H1 (cell line): Measurements from ENCODE around the gene CWC25. TPM values are rescaled to one million over a fixed set of nuclear protein-coding genes. Genes with fewer than 3 reads are reported as not detected.

Source experiments
- CTCF ChIA-PET: fragments of 300-600 bp; sonication (Branson Sonifier 250); formaldehyde crosslinking; loops from one replicate; lab custom pipeline; 2021; ENCODE audit not compliant: partially characterized antibody; lab: Charles Lee
- POLR2A ChIA-PET: fragments of 300-600 bp; sonication (Branson Sonifier 250); formaldehyde crosslinking; loops from one replicate; lab custom pipeline; 2021; ENCODE audit warnings: inconsistent platforms; ENCODE audit not compliant: partially characterized antibody; lab: Charles Lee
- DNase-seq, 2 experiments: peaks; one replicate each; pipeline versions ENCODE4 v3.0.0 to v3.0.0-alpha.2; 2010 to 2022; ENCODE audit warnings: low spot score in 2 of 2, low read depth in 1 of 2, mixed read lengths in 1 of 2
- FAIRE-seq: peaks from 2 replicates; lab custom pipeline; 2011; peaks lifted over from hg19 to GRCh38; lab: Jason Lieb, UNC
- H2AFZ ChIP-seq: 2 replicates; pipeline ENCODE4 v1.8.1; 2012; ENCODE audit warnings: low read length, inconsistent platforms
- H2AK5ac ChIP-seq: 2 replicates; pipeline ENCODE4 v1.6.1; 2013; ENCODE audit warnings: low read depth, low read length
- H2BK120ac ChIP-seq: replicated peaks from 2 replicates; pipeline ENCODE3; 2013; ENCODE audit warnings: low read depth, low read length, inconsistent platforms
- H2BK12ac ChIP-seq: 2 replicates; pipeline ENCODE4 v1.6.1; 2013; ENCODE audit warnings: low read depth, low read length
- H2BK15ac ChIP-seq: 2 replicates; pipeline ENCODE4 v1.6.1; 2013; ENCODE audit warnings: low read length
- H2BK20ac ChIP-seq: 2 replicates; pipeline ENCODE4 v1.6.1; 2013; ENCODE audit warnings: low read length
- H2BK5ac ChIP-seq: 2 replicates; pipeline ENCODE4 v1.6.1; 2013; ENCODE audit warnings: low read depth, low read length
- H3K14ac ChIP-seq: 2 replicates; pipeline ENCODE4 v1.6.1; 2013; ENCODE audit warnings: inconsistent platforms; ENCODE audit not compliant: insufficient read length
- H3K18ac ChIP-seq: 2 replicates; pipeline ENCODE4 v1.6.1; 2013; ENCODE audit warnings: low read length; ENCODE audit errors: extremely low read depth
- H3K23ac ChIP-seq: 2 replicates; pipeline ENCODE4 v1.6.1; 2013; ENCODE audit warnings: inconsistent platforms; ENCODE audit not compliant: insufficient read length
- H3K23me2 ChIP-seq: 2 replicates; pipeline ENCODE4 v1.6.1; 2013; ENCODE audit warnings: low read depth, low read length
- H3K27ac ChIP-seq: 2 replicates; pipeline ENCODE4 v1.6.1; 2011; ENCODE audit warnings: low read depth, low read length, inconsistent platforms
- H3K27me3 ChIP-seq, 4 experiments: replicated peaks in 1 of 4; 1 replicate in 1 of 4; 2 replicates in 3 of 4; pipeline versions ENCODE4 v1.6.1 to v1.8.1; 2011 to 2013; ENCODE audit warnings: low read length in 3 of 4, mild to moderate bottlenecking in 3 of 4, inconsistent platforms in 2 of 4, mixed read lengths in 2 of 4, moderate library complexity in 1 of 4; ENCODE audit not compliant: control insufficient read depth in 3 of 4, insufficient read depth in 3 of 4; ENCODE audit errors: extremely low read depth in 1 of 4
- H3K36me3 ChIP-seq, 4 experiments: 2 replicates each; pipeline versions ENCODE4 v1.6.1 to v1.8.1; 2011 to 2013; ENCODE audit warnings: mild to moderate bottlenecking in 4 of 4, low read length in 3 of 4, moderate library complexity in 2 of 4, control low read depth in 1 of 4, inconsistent platforms in 1 of 4; ENCODE audit not compliant: insufficient read depth in 4 of 4, control insufficient read depth in 2 of 4
- H3K4ac ChIP-seq: replicated peaks from 2 replicates; pipeline ENCODE3; 2013; ENCODE audit warnings: low read length, low read depth, mixed read lengths, inconsistent platforms; ENCODE audit not compliant: insufficient read length
- H3K4me1 ChIP-seq, 4 experiments: replicated peaks in 1 of 4; 1 replicate in 1 of 4; 2 replicates in 3 of 4; pipeline versions ENCODE4 v1.6.1 to v1.8.1; 2011 to 2013; ENCODE audit warnings: low read length in 3 of 4, inconsistent platforms in 2 of 4, mixed read lengths in 1 of 4; ENCODE audit not compliant: insufficient read depth in 4 of 4, control insufficient read depth in 3 of 4
- H3K4me2 ChIP-seq, 2 experiments: 2 replicates each; pipeline versions ENCODE4 v1.6.1 to v1.8.1; 2011 to 2013; ENCODE audit warnings: low read depth in 2 of 2, low read length in 2 of 2, control low read depth in 1 of 2, inconsistent platforms in 1 of 2, mild to moderate bottlenecking in 1 of 2; ENCODE audit not compliant: insufficient read depth in 1 of 2
- H3K4me3 ChIP-seq, 4 experiments: fragments of 200-600, 300-600 bp in 1 of 4; sonication (generic), shearing (Covaris generic), sonication (Bioruptor Twin) in 1 of 4; 2 replicates each; pipeline versions ENCODE4 v1.5.1 to v1.8.1; 2011 to 2016; ENCODE audit warnings: low read length in 4 of 4, low read depth in 3 of 4, control low read depth in 2 of 4, inconsistent platforms in 2 of 4, mild to moderate bottlenecking in 2 of 4, mixed read lengths in 1 of 4, moderate library complexity in 1 of 4; ENCODE audit not compliant: insufficient read depth in 2 of 4; ENCODE audit errors: extremely low read depth in 1 of 4
- H3K56ac ChIP-seq: replicated peaks from 2 replicates; pipeline ENCODE3; 2013; ENCODE audit warnings: low read depth, mild to moderate bottlenecking, mixed read lengths, low read length, inconsistent platforms; ENCODE audit not compliant: insufficient read length
- H3K79me1 ChIP-seq: 2 replicates; pipeline ENCODE4 v1.6.1; 2013; ENCODE audit warnings: low read depth, low read length, control low read depth
- H3K79me2 ChIP-seq, 2 experiments: 2 replicates each; pipeline versions ENCODE4 v1.6.1 to v1.8.1; 2012 to 2013; ENCODE audit warnings: low read length in 2 of 2, mild to moderate bottlenecking in 2 of 2, inconsistent platforms in 1 of 2; ENCODE audit not compliant: insufficient read depth in 2 of 2, control insufficient read depth in 1 of 2
- H3K9ac ChIP-seq, 4 experiments: replicated peaks in 1 of 4; 1 replicate in 1 of 4; 2 replicates in 3 of 4; pipeline versions ENCODE4 v1.6.1 to v1.8.1; 2011 to 2013; ENCODE audit warnings: low read depth in 3 of 4, low read length in 3 of 4, control low read depth in 2 of 4, mild to moderate bottlenecking in 2 of 4, moderate library complexity in 2 of 4, inconsistent platforms in 1 of 4; ENCODE audit errors: extremely low read depth in 1 of 4
- H3K9me3 ChIP-seq, 2 experiments: 2 replicates each; pipeline versions ENCODE4 v1.6.1 to v1.8.1; 2012 to 2013; ENCODE audit warnings: mild to moderate bottlenecking in 2 of 2, moderate library complexity in 2 of 2, control low read depth in 1 of 2, inconsistent platforms in 1 of 2, low read depth in 1 of 2, low read length in 1 of 2, mixed read lengths in 1 of 2; ENCODE audit not compliant: insufficient read depth in 2 of 2
- H4K20me1 ChIP-seq, 2 experiments: replicated peaks in 1 of 2; 2 replicates each; pipeline versions ENCODE3 to v1.8.1; 2011 to 2013; ENCODE audit warnings: inconsistent platforms in 2 of 2, low read length in 2 of 2, mild to moderate bottlenecking in 1 of 2; ENCODE audit not compliant: insufficient read depth in 2 of 2, control insufficient read depth in 1 of 2
- H4K5ac ChIP-seq: 2 replicates; pipeline ENCODE4 v1.6.1; 2013; ENCODE audit warnings: low read length, low read depth, mixed read lengths, inconsistent platforms; ENCODE audit not compliant: insufficient read length
- H4K8ac ChIP-seq: 2 replicates; pipeline ENCODE4 v1.8.0; 2013; ENCODE audit warnings: mild to moderate bottlenecking, moderate library complexity, low read length, inconsistent platforms; ENCODE audit not compliant: insufficient read depth; ENCODE audit errors: extremely low read depth
- H4K91ac ChIP-seq: replicated peaks from 2 replicates; pipeline ENCODE3; 2013; ENCODE audit warnings: low read length, mixed read lengths, inconsistent platforms; ENCODE audit not compliant: insufficient read length
- MAFK ChIP-seq: IDR thresholded peaks from 2 replicates; pipeline ENCODE4 v1.6.1; 2012; ENCODE audit warnings: low read depth, mild to moderate bottlenecking, improper control_type of control experiment, low read length
- RFX5 ChIP-seq: IDR thresholded peaks from 2 replicates; pipeline ENCODE4 v1.6.1; 2011; ENCODE audit warnings: low read depth, low read length, improper control_type of control experiment, borderline replicate concordance
- SP2 ChIP-seq: IDR thresholded peaks from 2 replicates; pipeline ENCODE4 v1.6.1; 2012; ENCODE audit warnings: mild to moderate bottlenecking, low read length, inconsistent platforms
- WGBS, 2 experiments: shearing (Covaris generic) in 1 of 2; methylation state at CpG; one replicate each; pipeline versions ENCODE4 v1.1.6 to v1.1.7; 2013 to 2015; ENCODE audit warnings: low lambda C conversion rate in 2 of 2, mixed read lengths in 2 of 2, inconsistent platforms in 1 of 2, low coverage in 1 of 2, missing lambda C conversion rate in 1 of 2; ENCODE audit not compliant: insufficient replicate concordance in 2 of 2, insufficient coverage in 1 of 2, insufficient read length in 1 of 2; ENCODE audit errors: extremely low coverage in 1 of 2, missing lambda C conversion rate in 1 of 2; 5-methylcytosine and 5-hydroxymethylcytosine counted together
- polyA plus RNA-seq, 7 experiments: library from polyadenylated mRNA; depleted of rRNA in 3 of 7; stranded (reverse) in 5 of 7; unstranded in 2 of 7; fragments of >200 nt in 5 of 7; fragments of 200-250 nt in 2 of 7; gene quantifications; 1 replicate in 5 of 7; 2 replicates in 1 of 7; 4 replicates in 1 of 7; pipeline versions ENCODE4 v1.2.1 to v1.2.3, GENCODE V29; 2011 to 2013; ENCODE audit warnings: missing spikeins in 2 of 7, mixed read lengths in 2 of 7
- total RNA-seq: library from RNA; stranded (reverse); fragmentation: NEBNext Ultra II Directional; extraction: Animal tissue kit (Norgen Biotek cat#: 25700); gene quantifications from 2 replicates; pipeline ENCODE4 v1.2.1, GENCODE V29; 2021

CWC25 gene
- total and polyA plus RNA-seq, 2 of the 8 experiments (the other 6 are each of a cell fraction or from before 2014, with no cell fraction given) = 11.1 to 13.1 TPM

DNA sequence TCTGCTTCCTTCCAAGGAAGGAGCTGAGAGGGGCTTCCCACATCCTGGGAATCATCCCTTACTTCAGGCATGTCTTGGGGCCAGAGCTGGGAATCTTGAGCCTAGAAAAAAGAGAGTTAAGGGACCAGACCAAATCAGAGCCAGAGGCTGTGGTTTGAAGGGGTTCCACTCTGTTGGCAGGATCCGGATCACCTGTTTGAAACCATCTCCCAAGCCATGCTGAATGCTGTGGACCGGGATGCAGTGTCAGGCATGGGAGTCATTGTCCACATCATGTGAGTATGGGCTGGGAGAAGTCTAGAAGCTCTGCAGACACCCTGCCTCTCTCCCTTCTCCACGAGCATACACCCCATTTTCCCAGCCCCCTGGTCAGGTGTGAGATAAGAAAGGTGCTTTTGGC, 62.9 kb downstream of the CWC25 start:
- H2AFZ ChIP-seq = no peak overlapping the region
- no peak for TF ChIP-seq RFX5
- no peak for TF ChIP-seq SP2
- no peak for TF ChIP-seq MAFK
- TF ChIP-seq, all 59 proteins: peak for 0

More for the DNA sequence above, 62.9 kb downstream of the CWC25 start:
- Histone ChIP-seq H2AK5ac (no peak overlapping the region), H3K9ac (no peak overlapping the region), H3K14ac (no peak overlapping the region), H2BK12ac (no peak overlapping the region), H3K27me3 (no peaks in the 10 kb centered on the region), H3K79me2 (no peaks in the 10 kb centered on the region), H4K20me1 (peaks cover 0 to 4% of the 10 kb centered on the region in 2 experiments), H3K79me1 (no peaks in the 10 kb centered on the region), H3K9me3 (no peaks in the 10 kb centered on the region), H4K91ac (no peak overlapping the region), H4K5ac (no peak overlapping the region), H2BK15ac (no peak overlapping the region), H3K36me3 (peaks cover 22 to 43% (median 40%) of the 10 kb centered on the region in 4 experiments), H3K23me2 (no peaks in the 10 kb centered on the region), H2BK20ac (no peak overlapping the region), H2BK5ac (no peak overlapping the region), H4K8ac (no peak overlapping the region), H3K18ac (no peak overlapping the region), H3K23ac (no peak overlapping the region), H3K4me2 (no peak overlapping the region), H3K27ac (no peak overlapping the region), H3K4ac (no peak overlapping the region), H2BK120ac (no peak overlapping the region), H3K56ac (no peak overlapping the region), H3K4me3 (no peak overlapping the region), H3K4me1 (no peaks in the 10 kb centered on the region)
- WGBS, 2 experiments = 89% methylated on average over 3 of the region's 3 CpGs; no CpG with 5 or more reads in 1 of the 2 experiments
- ChIA-PET CTCF (interaction anchor here (0.6 to 2.4 kb wide), 23 partner anchors 9 to 437 kb away, joined by 3 to 11 read pairs (median 3); partner anchors contain the start of gene PSMB3), POLR2A (interaction anchor here (0.7 to 2.9 kb wide), 8 partner anchors 10 to 92 kb away, joined by 3 to 8 read pairs (median 4); partner anchors contain the start of genes PSMB3 and RPL23)
- DNase-seq = no peak
- no peak for FAIRE-seq
